H1 (cell line): ENCODE data around the gene TINAGL1. TPM values are rescaled to one million over a fixed set of nuclear protein-coding genes. Genes with fewer than 3 reads are reported as not detected.

Source experiments
- ATF2 ChIP-seq: IDR thresholded peaks from 2 replicates; pipeline ENCODE4 v1.6.1; 2012; ENCODE audit warnings: low read length, inconsistent platforms
- CHD7 ChIP-seq: fragments of 300-600 bp; sonication (generic); IDR thresholded peaks from 2 replicates; pipeline ENCODE4 v1.7.1; 2012; ENCODE audit warnings: low read length, moderate library complexity, mild to moderate bottlenecking, inconsistent platforms; ENCODE audit not compliant: insufficient replicate concordance
- KDM5A ChIP-seq: fragments of 200-600 bp; IDR thresholded peaks from 2 replicates; pipeline ENCODE4 v1.7.1; 2012; ENCODE audit warnings: mild to moderate bottlenecking, low read length, inconsistent platforms, mixed read lengths
- NRF1 ChIP-seq: IDR thresholded peaks from 2 replicates; pipeline ENCODE4 v1.6.1; 2011; ENCODE audit warnings: mild to moderate bottlenecking, low read depth, low read length, improper control_type of control experiment
- POLR2A ChIP-seq, 2 experiments: IDR thresholded peaks; 1 replicate in 1 of 2; 2 replicates in 1 of 2; pipeline ENCODE4 v1.6.1; 2011; ENCODE audit warnings: low read depth in 2 of 2, low read length in 2 of 2, mild to moderate bottlenecking in 2 of 2; ENCODE audit errors: control extremely low read depth in 1 of 2
- SIX5 ChIP-seq: IDR thresholded peaks from 2 replicates; pipeline ENCODE4 v1.6.1; 2011; ENCODE audit warnings: mild to moderate bottlenecking, low read depth, low read length
- SRF ChIP-seq: IDR thresholded peaks from 2 replicates; pipeline ENCODE4 v1.6.1; 2011; ENCODE audit warnings: mild to moderate bottlenecking, low read depth, low read length, moderate library complexity
- USF2 ChIP-seq: IDR thresholded peaks from 2 replicates; pipeline ENCODE4 v1.6.1; 2011; ENCODE audit warnings: low read length, improper control_type of control experiment
- polyA plus RNA-seq, 7 experiments: library from polyadenylated mRNA; depleted of rRNA in 3 of 7; stranded (reverse) in 5 of 7; unstranded in 2 of 7; fragments of >200 nt in 5 of 7; fragments of 200-250 nt in 2 of 7; gene quantifications; 1 replicate in 5 of 7; 2 replicates in 1 of 7; 4 replicates in 1 of 7; pipeline versions ENCODE4 v1.2.1 to v1.2.3, GENCODE V29; 2011 to 2013; ENCODE audit warnings: missing spikeins in 2 of 7, mixed read lengths in 2 of 7
- total RNA-seq: library from RNA; stranded (reverse); fragmentation: NEBNext Ultra II Directional; extraction: Animal tissue kit (Norgen Biotek cat#: 25700); gene quantifications from 2 replicates; pipeline ENCODE4 v1.2.1, GENCODE V29; 2021

TINAGL1 gene
- total and polyA plus RNA-seq, 2 of the 8 experiments (the other 6 are each of a cell fraction or from before 2014, with no cell fraction given): 11.2 to 21.7 TPM

GRCh38 chr1:31568895-31569595 is 7.3 kb upstream of the TINAGL1 start (continued):
- TF ChIP-seq ATF2 (no peak), NRF1 (no peak), CHD7 (no peak), POLR2A (IDR thresholded peaks at IDR 0.05; ENCODE audit: control extremely low read depth in 1 of 2, low read depth in 2 of 2, low read length in 2 of 2) (no peak), SIX5 (no peak), USF2 (no peak), SRF (no peak), KDM5A (no peak)
- TF ChIP-seq, all 59 proteins: peak for 0
